ENCODE results near the gene CADM2. TPM values are rescaled to one million over a fixed set of nuclear protein-coding genes. Genes with fewer than 3 reads are reported as not detected.

CADM2 gene
- total RNA-seq, 1 experiment from 2014 or later = 10.9 TPM

DNA sequence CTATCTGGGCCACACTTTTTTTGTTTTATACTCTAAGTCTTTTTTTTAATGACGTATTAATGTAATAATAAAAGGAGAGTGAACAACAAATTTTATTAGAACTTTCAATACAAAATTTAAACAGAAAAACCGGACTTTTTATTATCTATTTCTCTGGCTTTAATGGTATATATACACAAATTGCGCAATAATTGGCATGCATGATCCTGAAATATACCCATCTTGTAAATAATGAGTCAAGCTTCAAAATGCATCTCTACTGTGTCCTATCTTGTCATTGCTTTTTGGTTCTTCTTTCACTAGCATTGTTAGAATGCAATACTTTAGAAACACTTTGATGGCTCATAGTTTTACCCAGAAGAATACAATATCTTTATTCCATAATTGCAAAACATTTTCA lies 963.6 kb downstream of the CADM2 start:
- TF ChIP-seq, protein P1, sequence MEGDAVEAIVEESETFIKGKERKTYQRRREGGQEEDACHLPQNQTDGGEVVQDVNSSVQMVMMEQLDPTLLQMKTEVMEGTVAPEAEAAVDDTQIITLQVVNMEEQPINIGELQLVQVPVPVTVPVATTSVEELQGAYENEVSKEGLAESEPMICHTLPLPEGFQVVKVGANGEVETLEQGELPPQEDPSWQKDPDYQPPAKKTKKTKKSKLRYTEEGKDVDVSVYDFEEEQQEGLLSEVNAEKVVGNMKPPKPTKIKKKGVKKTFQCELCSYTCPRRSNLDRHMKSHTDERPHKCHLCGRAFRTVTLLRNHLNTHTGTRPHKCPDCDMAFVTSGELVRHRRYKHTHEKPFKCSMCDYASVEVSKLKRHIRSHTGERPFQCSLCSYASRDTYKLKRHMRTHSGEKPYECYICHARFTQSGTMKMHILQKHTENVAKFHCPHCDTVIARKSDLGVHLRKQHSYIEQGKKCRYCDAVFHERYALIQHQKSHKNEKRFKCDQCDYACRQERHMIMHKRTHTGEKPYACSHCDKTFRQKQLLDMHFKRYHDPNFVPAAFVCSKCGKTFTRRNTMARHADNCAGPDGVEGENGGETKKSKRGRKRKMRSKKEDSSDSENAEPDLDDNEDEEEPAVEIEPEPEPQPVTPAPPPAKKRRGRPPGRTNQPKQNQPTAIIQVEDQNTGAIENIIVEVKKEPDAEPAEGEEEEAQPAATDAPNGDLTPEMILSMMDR (conservative IDR thresholded peaks at IDR 0.05) = no peak
- Histone ChIP-seq H2BK5ac (ENCODE audit: insufficient read length, low read length) (no peak overlapping the region), H3K23ac (ENCODE audit: insufficient read length, low read depth, low read length) (no peak overlapping the region), H3K14ac (ENCODE audit: insufficient read depth, low read length) (no peak overlapping the region), H3K9me3 (ENCODE audit: control insufficient read depth, low read depth, low read length) (no peaks in the 10 kb centered on the region), H3K4me1 (ENCODE audit: insufficient read depth, low read length) (no peaks in the 10 kb centered on the region), H3K79me1 (ENCODE audit: insufficient read depth, low read depth, low read length, poor library complexity, severe bottlenecking) (no peaks in the 10 kb centered on the region), H3K4me2 (ENCODE audit: insufficient read depth, insufficient read length, low read length) (no peak overlapping the region), H4K20me1 (ENCODE audit: control insufficient read depth, insufficient read depth, insufficient read length) (no peaks in the 10 kb centered on the region), H4K5ac (ENCODE audit: insufficient read length, low read depth, low read length) (no peak overlapping the region), H3K27ac (ENCODE audit: insufficient read length, low read depth, low read length) (no peak overlapping the region), H2BK12ac (ENCODE audit: insufficient read length, low read depth, low read length) (no peak overlapping the region), H2BK20ac (ENCODE audit: low read depth, low read length, poor library complexity, severe bottlenecking) (no peak overlapping the region), H2AFZ (ENCODE audit: low read length) (no peak overlapping the region), H3K9ac (ENCODE audit: extremely low read depth, insufficient read length, low read length) (no peak overlapping the region), H3K23me2 (ENCODE audit: insufficient read length, low read depth, low read length, poor library complexity, severe bottlenecking) (no peaks in the 10 kb centered on the region), H3K27me3 (ENCODE audit: insufficient read depth, low read length) (no peaks in the 10 kb centered on the region), H3K4ac (ENCODE audit: low read depth, low read length) (no peak overlapping the region), H4K8ac (replicated peaks; ENCODE audit: insufficient read length, low read depth, low read length) (no peak overlapping the region), H2AK5ac (ENCODE audit: insufficient read length, low read length) (no peak overlapping the region), H3T11ph (ENCODE audit: low read length) (no peak overlapping the region), H3K18ac (ENCODE audit: insufficient read length, low read depth, low read length) (no peak overlapping the region), H2BK120ac (ENCODE audit: low read depth, low read length, poor library complexity, severe bottlenecking) (no peak overlapping the region), H3K79me2 (ENCODE audit: insufficient read depth, low read length) (no peaks in the 10 kb centered on the region), H3K56ac (ENCODE audit: insufficient read length, low read depth, low read length) (no peak overlapping the region), H2BK15ac (ENCODE audit: low read depth, low read length) (no peak overlapping the region), H4K91ac (ENCODE audit: insufficient read length, low read depth, low read length) (no peak overlapping the region)
- no peak overlapping the region for H3K4me3 Mint-ChIP-seq
- H3K4me1 Mint-ChIP-seq = no peaks in the 10 kb centered on the region
- no peak overlapping the region for H3K27ac Mint-ChIP-seq
- H3K27me3 Mint-ChIP-seq (ENCODE audit: low read depth) = no peaks in the 10 kb centered on the region
- H3K36me3 Mint-ChIP-seq (ENCODE audit: insufficient read depth in 1 of 3, low read depth in 3 of 3) = peaks cover 2 to 5% (median 4%) of the 10 kb centered on the region in 3 experiments; a peak in 3 of 7 replicates
- no peak for DNase-seq
- WGBS (ENCODE audit: extremely low coverage, insufficient read length, low lambda C conversion rate) = no CpG with 5 or more reads among the region's 3 CpGs
- peaks cover 3 to 4% of the 10 kb centered on the region in 2 experiments; a peak in 4 of 5 replicates for H3K9me3 Mint-ChIP-seq

Data from H9 (cell line).